ENCODE data around the gene HPF1.
A peak's percentile ranks its signal among the peaks of the same experiment; 100 is the strongest.
"Not testable (repeated sequence)": the region's sequence is repeated elsewhere in the genome, so short reads cannot be mapped to it uniquely, and the experiment has no call there.

The HPF1 gene

GRCh38 chr4:169795585-169795984 is 37.8 kb upstream of the HPF1 start:
- TF ChIP-seq CTCF (IDR thresholded peaks at IDR 0.05; ENCODE audit: low read depth, low read length): no peak
- DNase-seq: no peak
- H3K27ac ChIP-seq: no peak overlapping the region

GRCh38 chr4:169791527-169792156 is 33.9 kb upstream of the HPF1 start:
- Histone ChIP-seq H3K27me3 (ENCODE audit: insufficient read depth, low read depth, severe bottlenecking) (no peaks in the 10 kb centered on the region), H3K4me3 (ENCODE audit: low read depth, low read length) (peak overlapping the region; percentile 43), H3K9me3 (ENCODE audit: severe bottlenecking) (no peaks in the 10 kb centered on the region), H3K36me3 (no peaks in the 10 kb centered on the region), H3K27ac (no peak overlapping the region)
- TF ChIP-seq CTCF (IDR thresholded peaks at IDR 0.05; ENCODE audit: low read depth, low read length): peak; percentile 59
- peak; percentile 80 for DNase-seq

More at GRCh38 chr4:169795585-169795984, 37.8 kb upstream of the HPF1 start:
- no peak overlapping the region for H3K4me3 ChIP-seq (ENCODE audit: low read depth, low read length)
- H3K9me3 ChIP-seq (ENCODE audit: severe bottlenecking): no peaks in the 10 kb centered on the region
- H3K27me3 ChIP-seq (ENCODE audit: insufficient read depth, low read depth, severe bottlenecking): no peaks in the 10 kb centered on the region
- H3K36me3 ChIP-seq: no peaks in the 10 kb centered on the region

DNA sequence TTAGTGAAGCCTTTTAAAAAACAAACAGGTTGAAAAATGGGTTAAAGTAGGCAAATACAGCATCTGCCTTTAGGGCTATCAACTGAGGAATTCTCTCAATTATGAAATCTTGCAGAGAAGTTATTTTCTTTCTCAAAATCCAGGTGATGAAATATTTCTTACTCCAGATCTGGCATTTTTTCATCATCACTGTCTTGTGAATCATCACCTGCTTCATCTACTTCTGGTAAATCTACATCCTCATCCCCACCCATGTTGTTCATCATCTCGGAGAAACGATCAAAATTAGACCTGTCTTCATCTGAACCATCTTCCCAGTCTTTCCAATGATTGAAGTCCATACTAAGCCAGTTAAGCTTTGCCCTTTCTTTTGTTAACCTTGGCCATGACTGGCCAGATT is 33.3 kb upstream of the HPF1 start:
- H3K4me3 ChIP-seq (ENCODE audit: low read depth, low read length): no peak overlapping the region; the same call in 1 of the 2 replicates
- H3K27ac ChIP-seq: no peak overlapping the region
- H3K36me3 ChIP-seq: no peaks in the 10 kb centered on the region
- TF ChIP-seq CTCF (IDR thresholded peaks at IDR 0.05; ENCODE audit: low read depth, low read length): no peak
- H3K27me3 ChIP-seq (ENCODE audit: insufficient read depth, low read depth, severe bottlenecking): no peaks in the 10 kb centered on the region
- DNase-seq: no peak
- H3K9me3 ChIP-seq (ENCODE audit: severe bottlenecking): no peaks in the 10 kb centered on the region

DNA sequence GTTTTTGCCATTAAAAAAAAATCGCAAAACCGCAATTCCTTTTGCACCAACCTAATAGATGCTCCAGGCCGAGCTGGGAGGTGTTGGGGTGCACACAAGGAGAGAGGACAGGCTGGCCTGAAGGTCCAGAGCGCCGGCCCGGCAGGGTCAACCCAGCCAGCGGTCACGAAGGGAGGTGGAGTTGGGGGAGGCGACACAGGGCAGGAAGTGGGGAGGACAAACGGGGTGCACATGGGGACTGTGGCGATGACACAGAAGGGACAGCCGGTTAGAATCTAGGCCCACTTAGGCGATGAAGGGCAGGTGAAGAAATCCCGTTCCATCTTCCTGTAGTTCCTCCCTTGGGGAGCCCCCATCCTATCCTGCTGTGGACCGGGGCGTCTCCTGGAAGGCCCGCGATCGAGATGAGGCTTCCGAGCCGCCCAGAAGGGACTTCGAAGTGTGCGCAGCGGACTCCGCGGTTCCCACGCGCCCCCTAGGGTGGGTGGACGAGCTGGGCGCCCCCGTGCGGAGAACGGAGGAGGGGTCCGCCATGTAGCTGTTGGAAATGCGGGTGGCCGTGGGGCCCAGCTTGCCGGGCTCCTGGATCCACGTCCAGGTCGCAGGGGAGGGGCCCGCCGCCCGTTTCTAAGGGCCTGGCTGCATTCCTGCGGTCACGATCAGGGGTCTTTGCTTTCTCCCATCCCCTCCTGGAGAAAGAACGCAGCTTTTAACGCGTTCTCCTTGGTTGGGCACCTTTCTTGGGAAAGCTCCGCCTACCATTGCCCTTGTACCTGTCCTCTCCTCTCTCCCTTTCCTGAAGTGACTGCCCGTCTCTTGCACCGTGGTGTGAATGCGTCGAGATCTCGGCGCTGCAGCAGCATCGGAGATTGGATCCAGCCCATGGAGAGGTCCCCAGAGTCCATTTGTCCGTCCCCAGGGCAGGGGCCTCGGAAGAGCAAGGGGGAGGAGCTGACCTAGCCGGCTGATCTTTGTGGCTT is 17.0 kb upstream of the HPF1 start:
- Histone ChIP-seq H3K27ac (no peak overlapping the region), H3K9me3 (ENCODE audit: severe bottlenecking) (peaks cover 8% of the 10 kb centered on the region), H3K27me3 (ENCODE audit: insufficient read depth, low read depth, severe bottlenecking) (no peaks in the 10 kb centered on the region), H3K4me3 (ENCODE audit: low read depth, low read length) (no peak overlapping the region), H3K36me3 (no peaks in the 10 kb centered on the region)
- no peak for TF ChIP-seq CTCF (IDR thresholded peaks at IDR 0.05; ENCODE audit: low read depth, low read length)
- DNase-seq: no peak

- Histone ChIP-seq H3K9me3 (ENCODE audit: severe bottlenecking) (peaks cover 5% of the 10 kb centered on the region), H3K4me3 (ENCODE audit: low read depth, low read length) (no peak overlapping the region), H3K27ac (no peak overlapping the region), H3K36me3 (no peaks in the 10 kb centered on the region), H3K27me3 (ENCODE audit: insufficient read depth, low read depth, severe bottlenecking) (no peaks in the 10 kb centered on the region)
- TF ChIP-seq CTCF (IDR thresholded peaks at IDR 0.05; ENCODE audit: low read depth, low read length): no peak
- DNase-seq: no peak
These were observed 16.1 kb upstream of the HPF1 start for GRCh38 chr4:169773889-169774288.

DNA sequence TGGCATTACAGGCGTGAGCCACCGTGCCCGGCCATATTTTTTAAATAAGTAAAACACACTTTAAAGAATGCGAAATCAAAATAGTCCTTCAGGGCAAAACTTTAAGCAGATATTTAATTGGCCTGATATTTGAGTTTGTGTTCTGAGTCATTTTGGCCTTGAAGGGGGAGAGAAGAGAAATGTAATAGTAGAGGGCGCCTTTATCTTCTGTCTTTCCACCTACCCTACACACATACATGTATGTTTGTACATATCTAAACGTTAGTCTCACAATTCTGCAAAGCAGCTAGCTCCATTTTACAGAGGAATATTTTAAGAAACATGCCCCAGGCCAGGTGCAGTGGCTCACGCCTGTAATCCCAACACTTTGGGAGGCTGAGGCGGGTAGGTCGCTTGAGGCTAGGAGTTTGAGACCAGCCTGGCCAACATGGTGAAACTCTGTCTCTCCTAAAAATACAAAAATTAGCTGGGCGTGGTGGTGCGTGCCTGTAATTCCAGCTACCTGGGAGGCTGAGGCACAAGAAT is 13.9 kb upstream of the HPF1 start:
- not testable (repeated sequence) for H3K36me3 ChIP-seq; H3K4me3 ChIP-seq (ENCODE audit: low read depth, low read length); H3K27ac ChIP-seq; DNase-seq; H3K9me3 ChIP-seq (ENCODE audit: severe bottlenecking); H3K27me3 ChIP-seq (ENCODE audit: insufficient read depth, low read depth, severe bottlenecking)

All from WERI-Rb-1 (cell line).